HG03095 (cell line): ENCODE data around the gene ASIC2.

Experiments
- ATAC-seq: cut with Tn5 transposase; IDR thresholded peaks from one replicate; pipeline ENCODE4 v1.9.1; 2021; ENCODE audit warnings: moderate library complexity; ENCODE audit not compliant: unreplicated experiment

Gene ASIC2

GRCh38 chr17:33207231-33207630, 85.9 kb downstream of the ASIC2 start:
- no peak for ATAC-seq

GRCh38 chr17:33205552-33205951, 87.5 kb downstream of the ASIC2 start:
- ATAC-seq, result no peak

- ATAC-seq, result no peak
Measured at GRCh38 chr17:33204701-33205100, 88.4 kb downstream of the ASIC2 start.

GRCh38 chr17:33204156-33204555, 88.9 kb downstream of the ASIC2 start:
- no peak for ATAC-seq

- no peak for ATAC-seq
Measured at GRCh38 chr17:33202796-33203495, 90.1 kb downstream of the ASIC2 start.

- no peak for ATAC-seq
Measured at GRCh38 chr17:33202021-33202420, 91.1 kb downstream of the ASIC2 start.

- no peak for ATAC-seq
Measured at GRCh38 chr17:33201283-33201682, 91.8 kb downstream of the ASIC2 start.

- no peak for ATAC-seq
Measured at GRCh38 chr17:33200587-33200986, 92.5 kb downstream of the ASIC2 start.

- no peak for ATAC-seq
Measured at GRCh38 chr17:33199571-33200510, 93.3 kb downstream of the ASIC2 start.

GRCh38 chr17:33198954-33199353, 94.1 kb downstream of the ASIC2 start:
- no peak for ATAC-seq

- ATAC-seq, result no peak
Measured at GRCh38 chr17:33197342-33197741, 95.8 kb downstream of the ASIC2 start.

- no peak for ATAC-seq
Measured at GRCh38 chr17:33196883-33197282, 96.2 kb downstream of the ASIC2 start.

GRCh38 chr17:33192951-33193911, 99.9 kb downstream of the ASIC2 start:
- ATAC-seq, result no peak

GRCh38 chr17:33183487-33184026, 109.5 kb downstream of the ASIC2 start:
- ATAC-seq, result no peak

GRCh38 chr17:33179151-33179550, 113.9 kb downstream of the ASIC2 start:
- no peak for ATAC-seq

GRCh38 chr17:33178681-33179080, 114.4 kb downstream of the ASIC2 start:
- no peak for ATAC-seq

GRCh38 chr17:33175562-33175961, 117.5 kb downstream of the ASIC2 start:
- ATAC-seq, result no peak

- ATAC-seq, result no peak
Measured at GRCh38 chr17:33171931-33172330, 121.2 kb downstream of the ASIC2 start.

- no peak for ATAC-seq
Measured at GRCh38 chr17:33169580-33170285, 123.4 kb downstream of the ASIC2 start.

- no peak for ATAC-seq
Measured at GRCh38 chr17:33167736-33168135, 125.4 kb downstream of the ASIC2 start.
